DND-41 (cell line): ENCODE results near the gene AARSD1.
"Not testable (repeated sequence)": the region's sequence is repeated elsewhere in the genome, so short reads cannot be mapped to it uniquely, and the experiment has no call there.

Source experiments
- CTCF ChIP-seq: IDR thresholded peaks from 2 replicates; pipeline ENCODE4 v1.5.1; 2012; ENCODE audit warnings: borderline replicate concordance, low read length, moderate library complexity, mild to moderate bottlenecking; ENCODE audit not compliant: poor library complexity, severe bottlenecking; ENCODE audit errors: extremely low read depth
- EZH2 ChIP-seq: IDR thresholded peaks from 3 replicates; pipeline ENCODE4 v1.6.1; 2012; ENCODE audit warnings: borderline replicate concordance, low read depth, mild to moderate bottlenecking, moderate library complexity, low read length, inconsistent platforms; ENCODE audit not compliant: severe bottlenecking

- TF ChIP-seq CTCF, EZH2: not testable (repeated sequence)
Observed at GRCh38 chr17:42923472-42923871, 40.8 kb downstream of the AARSD1 start.
